ENCODE data around the gene BIN1. TPM values are rescaled to one million over a fixed set of nuclear protein-coding genes. Genes with fewer than 3 reads are reported as not detected.
A peak's percentile ranks its signal among the peaks of the same experiment; 100 is the strongest.

Gene BIN1
- total and polyA plus RNA-seq, 2 donors (not counting 1 experiment from before 2014, with no cell fraction given): 90.6 to 92.3 TPM

DNA sequence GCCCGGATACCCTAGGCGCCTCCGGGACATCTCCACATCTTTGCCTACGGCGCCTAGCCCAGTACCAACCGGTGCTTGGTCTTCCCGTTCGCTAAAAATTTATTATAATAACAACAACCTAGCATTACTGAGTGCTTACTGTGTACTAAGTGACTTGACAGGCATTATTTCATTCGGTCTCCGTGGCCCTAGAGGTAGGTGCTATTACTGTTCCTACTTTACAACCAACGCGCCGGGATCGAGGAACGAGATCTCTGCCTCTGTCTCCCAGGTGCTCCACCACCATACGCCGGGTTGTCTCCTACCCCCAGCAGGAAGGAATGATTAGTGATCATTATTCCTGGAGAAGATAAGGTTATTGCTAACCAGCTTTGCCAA, 657 bp upstream of the BIN1 start:
- WGBS (ENCODE audit: insufficient coverage): 0% methylated on average over 8 of the region's 17 CpGs
- intact Hi-C loops (cut with micrococcal nuclease): loop anchor here (1.0 to 2.0 kb wide), 3 partner anchors 21 to 39 kb away; no protein-coding TSS in a partner anchor
- H3K27me3 ChIP-seq (replicated peaks in 1 of 4; ENCODE audit: control extremely low read depth in 1 of 4, control insufficient read depth in 3 of 4, insufficient read depth in 4 of 4, low read length in 3 of 4): peaks cover 0 to 26% (median 7%) of the 10 kb centered on the region in 4 experiments
- POLR2A ChIA-PET: interaction anchor here (0.6 to 2.5 kb wide), 3 partner anchors 27 to 1171 kb away, joined by 3 to 7 read pairs (median 4); no protein-coding TSS in a partner anchor
- ATAC-seq (ENCODE audit: low read depth) (peak; percentile 11), DNase-seq (no peak)
- H3K9ac ChIP-seq (ENCODE audit: low read length): peak overlapping the region; percentile 73
- Mint-ChIP-seq H3K9me3 (ENCODE audit: insufficient read depth) (no peaks in the 10 kb centered on the region), H3K4me3 (peak overlapping the region; percentile 88), H3K27me3 (peaks cover 15% of the 10 kb centered on the region), H3K4me1 (peaks cover 13% of the 10 kb centered on the region), H3K27ac (no peak overlapping the region)
- H3K36me3 ChIP-seq (replicated peaks in 1 of 2; ENCODE audit: control extremely low read depth in 1 of 2, control insufficient read depth in 1 of 2, extremely low read depth in 1 of 2, insufficient read depth in 2 of 2, low read length in 1 of 2): no peaks in the 10 kb centered on the region
- H3K9me3 ChIP-seq (ENCODE audit: control extremely low read depth in 1 of 3, control insufficient read depth in 2 of 3, insufficient read depth in 1 of 3, low read length in 2 of 3): no peaks in the 10 kb centered on the region
- peak overlapping the region in 1 of 2 donors; percentile 33 for H3K27ac ChIP-seq (ENCODE audit: low read length in 2 of 2)
- no peaks in the 10 kb centered on the region for H4K20me1 ChIP-seq (ENCODE audit: control insufficient read depth, insufficient read depth, low read length, poor library complexity, severe bottlenecking)
- H2AFZ ChIP-seq (ENCODE audit: insufficient read depth, low read depth, low read length, poor library complexity, severe bottlenecking): peak overlapping the region; percentile 90
- TF ChIP-seq CTCF (IDR thresholded peaks at IDR 0.05): no peak
- TF ChIP-seq EZH2 (IDR thresholded peaks at IDR 0.05; ENCODE audit: borderline replicate concordance, insufficient read depth, low read depth, low read length, poor library complexity, severe bottlenecking): no peak
- CTCF ChIA-PET: interaction anchor here (1.6 to 2.5 kb wide), 3 partner anchors 27 to 90 kb away, joined by 5 to 11 read pairs (median 8); no protein-coding TSS in a partner anchor
- peaks cover 21 to 29% of the 10 kb centered on the region in 2 donors for H3K4me1 ChIP-seq (ENCODE audit: control insufficient read depth in 2 of 2, insufficient read depth in 2 of 2, low read length in 2 of 2)
- peak overlapping the region; percentile 99 for H3K4me2 ChIP-seq (replicated peaks; ENCODE audit: low read depth, low read length, poor library complexity, severe bottlenecking)
- H3K79me2 ChIP-seq (ENCODE audit: control insufficient read depth, insufficient read depth, low read length): no peaks in the 10 kb centered on the region
- peak overlapping the region; percentile 8 to 91 (median 69) for H3K4me3 ChIP-seq (ENCODE audit: control extremely low read depth in 1 of 5, extremely low read depth in 1 of 5, insufficient read depth in 1 of 5, low read depth in 2 of 5, low read length in 4 of 5)

GRCh38 chr2:127106457-127106990, 430 bp downstream of the BIN1 start:
- H3K27ac ChIP-seq (ENCODE audit: low read length in 2 of 2): no peak overlapping the region
- H3K9me3 Mint-ChIP-seq (ENCODE audit: insufficient read depth): no peaks in the 10 kb centered on the region
- H4K20me1 ChIP-seq (ENCODE audit: control insufficient read depth, insufficient read depth, low read length, poor library complexity, severe bottlenecking): no peaks in the 10 kb centered on the region
- TF ChIP-seq EZH2 (IDR thresholded peaks at IDR 0.05; ENCODE audit: borderline replicate concordance, insufficient read depth, low read depth, low read length, poor library complexity, severe bottlenecking) (no peak), CTCF (IDR thresholded peaks at IDR 0.05) (no peak)
- H3K4me3 Mint-ChIP-seq: peak overlapping the region; percentile 78
- peaks cover 0 to 26% (median 7%) of the 10 kb centered on the region in 4 experiments for H3K27me3 ChIP-seq (replicated peaks in 1 of 4; ENCODE audit: control extremely low read depth in 1 of 4, control insufficient read depth in 3 of 4, insufficient read depth in 4 of 4, low read length in 3 of 4)
- peak overlapping the region; percentile 90 for H2AFZ ChIP-seq (ENCODE audit: insufficient read depth, low read depth, low read length, poor library complexity, severe bottlenecking)
- WGBS (ENCODE audit: insufficient coverage): 1% methylated on average over 45 of the region's 45 CpGs
- H3K27me3 Mint-ChIP-seq: peaks cover 4% of the 10 kb centered on the region
- no peak overlapping the region for H3K27ac Mint-ChIP-seq
- H3K79me2 ChIP-seq (ENCODE audit: control insufficient read depth, insufficient read depth, low read length): no peaks in the 10 kb centered on the region
- intact Hi-C loops (cut with micrococcal nuclease): loop anchor here (2.0 kb wide), 1 partner anchor 22 kb away; no protein-coding TSS in a partner anchor
- ChIA-PET POLR2A (interaction anchor here (1.3 to 2.5 kb wide), 2 partner anchors 25 to 40 kb away, joined by 3 to 7 read pairs; no protein-coding TSS in a partner anchor), CTCF (interaction anchor here (1.0 to 2.5 kb wide), 6 partner anchors 10 to 91 kb away, joined by 3 to 11 read pairs (median 5); no protein-coding TSS in a partner anchor)
- peaks cover 13% of the 10 kb centered on the region for H3K4me1 Mint-ChIP-seq
- H3K9me3 ChIP-seq (ENCODE audit: control extremely low read depth in 1 of 3, control insufficient read depth in 2 of 3, insufficient read depth in 1 of 3, low read length in 2 of 3): no peaks in the 10 kb centered on the region
- DNase-seq (no peak), ATAC-seq (ENCODE audit: low read depth) (no peak)
- peak overlapping the region; percentile 99 for H3K4me2 ChIP-seq (replicated peaks; ENCODE audit: low read depth, low read length, poor library complexity, severe bottlenecking)
- H3K36me3 ChIP-seq (replicated peaks in 1 of 2; ENCODE audit: control extremely low read depth in 1 of 2, control insufficient read depth in 1 of 2, extremely low read depth in 1 of 2, insufficient read depth in 2 of 2, low read length in 1 of 2): no peaks in the 10 kb centered on the region
- peak overlapping the region; percentile 23 to 91 (median 69) for H3K4me3 ChIP-seq (ENCODE audit: control extremely low read depth in 1 of 5, extremely low read depth in 1 of 5, insufficient read depth in 1 of 5, low read depth in 2 of 5, low read length in 4 of 5)
- peak overlapping the region; percentile 73 for H3K9ac ChIP-seq (ENCODE audit: low read length)
- peaks cover 21 to 29% of the 10 kb centered on the region in 2 donors for H3K4me1 ChIP-seq (ENCODE audit: control insufficient read depth in 2 of 2, insufficient read depth in 2 of 2, low read length in 2 of 2)
